ENCODE results near the gene EXD3. TPM values are rescaled to one million over a fixed set of nuclear protein-coding genes. Genes with fewer than 3 reads are reported as not detected.

Gene EXD3
- total and polyA plus RNA-seq, 2 of the 13 experiments (the other 11 are each of a cell fraction or from before 2014, with no cell fraction given) = 2.7 to 4.8 TPM

DNA sequence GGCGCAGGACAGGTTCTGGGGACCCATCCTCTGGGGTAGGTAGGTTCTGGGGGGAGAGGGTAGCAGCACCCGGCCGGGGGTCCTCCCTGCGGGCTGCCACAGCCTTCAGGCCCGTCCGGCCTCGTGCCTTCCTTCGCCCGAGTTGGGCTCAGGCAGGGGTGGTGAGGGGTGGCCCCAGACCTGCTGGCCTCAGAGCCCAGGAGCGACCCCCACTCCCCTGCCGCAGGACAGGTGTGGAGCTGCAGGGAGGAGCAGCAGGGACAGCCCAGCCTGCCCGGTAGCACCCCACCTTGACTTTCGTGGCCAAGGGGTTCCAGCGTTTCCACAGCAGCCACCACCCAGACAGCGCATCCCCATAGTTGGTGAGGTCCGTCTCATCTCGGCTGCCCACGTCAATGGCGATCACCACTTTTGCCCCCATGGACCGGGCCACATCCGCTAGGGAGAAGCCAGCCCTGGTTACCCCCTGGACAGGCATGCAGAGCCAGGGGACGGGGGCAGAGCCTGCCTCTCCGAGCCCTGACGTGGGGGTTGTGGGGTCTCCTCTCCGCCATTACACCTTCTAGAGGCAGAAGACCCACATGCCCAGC is 39.5 kb upstream of the EXD3 start:
- peaks cover under 1% of the 10 kb centered on the region in 2 experiments; a peak in 2 of 5 replicates for H3K36me3 ChIP-seq (replicated peaks in 1 of 2; ENCODE audit: control insufficient read depth in 1 of 2, insufficient read depth in 2 of 2, low read length in 2 of 2)
- peaks cover 14% of the 10 kb centered on the region for H3K79me2 ChIP-seq (ENCODE audit: insufficient read depth, low read length)
- 0 out of 2 replicates have a peak, but pooled peaks have one; percentile 3 for TF ChIP-seq NRL (CRISPR knock-in tag; IDR thresholded peaks at IDR 0.05; ENCODE audit: borderline replicate concordance)
- TF ChIP-seq, protein P1, sequence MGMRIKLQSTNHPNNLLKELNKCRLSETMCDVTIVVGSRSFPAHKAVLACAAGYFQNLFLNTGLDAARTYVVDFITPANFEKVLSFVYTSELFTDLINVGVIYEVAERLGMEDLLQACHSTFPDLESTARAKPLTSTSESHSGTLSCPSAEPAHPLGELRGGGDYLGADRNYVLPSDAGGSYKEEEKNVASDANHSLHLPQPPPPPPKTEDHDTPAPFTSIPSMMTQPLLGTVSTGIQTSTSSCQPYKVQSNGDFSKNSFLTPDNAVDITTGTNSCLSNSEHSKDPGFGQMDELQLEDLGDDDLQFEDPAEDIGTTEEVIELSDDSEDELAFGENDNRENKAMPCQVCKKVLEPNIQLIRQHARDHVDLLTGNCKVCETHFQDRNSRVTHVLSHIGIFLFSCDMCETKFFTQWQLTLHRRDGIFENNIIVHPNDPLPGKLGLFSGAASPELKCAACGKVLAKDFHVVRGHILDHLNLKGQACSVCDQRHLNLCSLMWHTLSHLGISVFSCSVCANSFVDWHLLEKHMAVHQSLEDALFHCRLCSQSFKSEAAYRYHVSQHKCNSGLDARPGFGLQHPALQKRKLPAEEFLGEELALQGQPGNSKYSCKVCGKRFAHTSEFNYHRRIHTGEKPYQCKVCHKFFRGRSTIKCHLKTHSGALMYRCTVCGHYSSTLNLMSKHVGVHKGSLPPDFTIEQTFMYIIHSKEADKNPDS (CRISPR knock-in tag; IDR thresholded peaks at IDR 0.05) = peak; percentile 7; the same call in 1 of the 2 replicates
- TF ChIP-seq CEBPB (IDR thresholded peaks at IDR 0.05; ENCODE audit: borderline replicate concordance, low read depth, low read length) = no peak
- no peak for TF ChIP-seq AHR (CRISPR knock-in tag; IDR thresholded peaks at IDR 0.05)
- TF ChIP-seq GTF3A (CRISPR knock-in tag; conservative IDR thresholded peaks at IDR 0.05) = no peak
- no peak for TF ChIP-seq MAFK (conservative IDR thresholded peaks at IDR 0.05 in 1 of 2, IDR thresholded peaks at IDR 0.05 in 1 of 2; ENCODE audit: low read length in 2 of 2)
- TF ChIP-seq KAT2B (IDR thresholded peaks at IDR 0.05; ENCODE audit: borderline replicate concordance, low read depth, low read length) = no peak
- 0 out of 2 replicates have a peak, but pooled peaks have one; percentile 24 for TF ChIP-seq GLI4 (CRISPR knock-in tag; IDR thresholded peaks at IDR 0.05; ENCODE audit: borderline replicate concordance)
- TF ChIP-seq, protein P2, sequence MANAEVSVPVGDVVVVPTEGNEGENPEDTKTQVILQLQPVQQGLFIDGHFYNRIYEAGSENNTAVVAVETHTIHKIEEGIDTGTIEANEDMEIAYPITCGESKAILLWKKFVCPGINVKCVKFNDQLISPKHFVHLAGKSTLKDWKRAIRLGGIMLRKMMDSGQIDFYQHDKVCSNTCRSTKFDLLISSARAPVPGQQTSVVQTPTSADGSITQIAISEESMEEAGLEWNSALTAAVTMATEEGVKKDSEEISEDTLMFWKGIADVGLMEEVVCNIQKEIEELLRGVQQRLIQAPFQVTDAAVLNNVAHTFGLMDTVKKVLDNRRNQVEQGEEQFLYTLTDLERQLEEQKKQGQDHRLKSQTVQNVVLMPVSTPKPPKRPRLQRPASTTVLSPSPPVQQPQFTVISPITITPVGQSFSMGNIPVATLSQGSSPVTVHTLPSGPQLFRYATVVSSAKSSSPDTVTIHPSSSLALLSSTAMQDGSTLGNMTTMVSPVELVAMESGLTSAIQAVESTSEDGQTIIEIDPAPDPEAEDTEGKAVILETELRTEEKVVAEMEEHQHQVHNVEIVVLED (CRISPR knock-in tag; IDR thresholded peaks at IDR 0.05; ENCODE audit: borderline replicate concordance) = 0 out of 2 replicates have a peak, but pooled peaks have one; percentile 7
- TF ChIP-seq, protein P3, sequence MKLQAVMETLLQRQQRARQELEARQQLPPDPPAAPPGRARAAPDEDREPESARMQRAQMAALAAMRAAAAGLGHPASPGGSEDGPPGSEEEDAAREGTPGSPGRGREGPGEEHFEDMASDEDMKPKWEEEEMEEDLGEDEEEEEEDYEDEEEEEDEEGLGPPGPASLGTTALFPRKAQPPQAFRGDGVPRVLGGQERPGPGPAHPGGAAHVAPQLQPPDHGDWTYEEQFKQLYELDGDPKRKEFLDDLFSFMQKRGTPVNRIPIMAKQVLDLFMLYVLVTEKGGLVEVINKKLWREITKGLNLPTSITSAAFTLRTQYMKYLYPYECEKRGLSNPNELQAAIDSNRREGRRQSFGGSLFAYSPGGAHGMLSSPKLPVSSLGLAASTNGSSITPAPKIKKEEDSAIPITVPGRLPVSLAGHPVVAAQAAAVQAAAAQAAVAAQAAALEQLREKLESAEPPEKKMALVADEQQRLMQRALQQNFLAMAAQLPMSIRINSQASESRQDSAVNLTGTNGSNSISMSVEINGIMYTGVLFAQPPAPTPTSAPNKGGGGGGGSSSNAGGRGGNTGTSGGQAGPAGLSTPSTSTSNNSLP (IDR thresholded peaks at IDR 0.05; ENCODE audit: low read depth, low read length) = no peak
- TF ChIP-seq, protein P4, sequence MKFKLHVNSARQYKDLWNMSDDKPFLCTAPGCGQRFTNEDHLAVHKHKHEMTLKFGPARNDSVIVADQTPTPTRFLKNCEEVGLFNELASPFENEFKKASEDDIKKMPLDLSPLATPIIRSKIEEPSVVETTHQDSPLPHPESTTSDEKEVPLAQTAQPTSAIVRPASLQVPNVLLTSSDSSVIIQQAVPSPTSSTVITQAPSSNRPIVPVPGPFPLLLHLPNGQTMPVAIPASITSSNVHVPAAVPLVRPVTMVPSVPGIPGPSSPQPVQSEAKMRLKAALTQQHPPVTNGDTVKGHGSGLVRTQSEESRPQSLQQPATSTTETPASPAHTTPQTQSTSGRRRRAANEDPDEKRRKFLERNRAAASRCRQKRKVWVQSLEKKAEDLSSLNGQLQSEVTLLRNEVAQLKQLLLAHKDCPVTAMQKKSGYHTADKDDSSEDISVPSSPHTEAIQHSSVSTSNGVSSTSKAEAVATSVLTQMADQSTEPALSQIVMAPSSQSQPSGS (CRISPR knock-in tag; IDR thresholded peaks at IDR 0.05) = no peak
- TF ChIP-seq ZNF607 (CRISPR knock-in tag; IDR thresholded peaks at IDR 0.05; ENCODE audit: borderline replicate concordance) = peak; percentile 13; the same call in 1 of the 2 replicates
- no peak for TF ChIP-seq ZNF674 (CRISPR knock-in tag; IDR thresholded peaks at IDR 0.05; ENCODE audit: low read depth)
- TF ChIP-seq ZSCAN30 (CRISPR knock-in tag; IDR thresholded peaks at IDR 0.05) = no peak
- ATAC-seq (no peak), FAIRE-seq (no peak), DNase-seq (ENCODE audit: low spot score) (no peak)
- peak overlapping the region in 1 of 3 experiments; percentile 51; a peak in 1 of 6 replicates for H3K4me3 ChIP-seq (replicated peaks in 1 of 3; ENCODE audit: insufficient read depth in 1 of 3, low read depth in 2 of 3, low read length in 3 of 3)
- H3K4me1 ChIP-seq (ENCODE audit: insufficient read depth, low read length) = peaks cover 69% of the 10 kb centered on the region
- H3K27ac ChIP-seq (ENCODE audit: extremely low read length, insufficient read depth, low read length) = peak overlapping the region; percentile 58
- BruUV-seq (replicated peaks) = no TSS peak
- ChIA-PET CTCF (ENCODE audit: low intra/inter-chr PET ratio, low total read pairs) (no interaction called here), POLR2A (interaction anchor here (1.3 kb wide), 1 partner anchor 8 kb away, joined by 4 read pairs; no protein-coding TSS in a partner anchor)
- no peak overlapping the region for H2AFZ ChIP-seq (ENCODE audit: low read length)
- no peaks in the 10 kb centered on the region for H3K9me3 ChIP-seq (ENCODE audit: low read length)
- H3K27me3 ChIP-seq (ENCODE audit: control insufficient read depth in 1 of 2, insufficient read depth in 2 of 2, low read length in 2 of 2) = no peaks in the 10 kb centered on the region; a peak in 1 of 5 replicates
- in situ Hi-C loops (cut with HindIII; ENCODE audit: extremely low pct_ligation_motif_present, low pct_unique_long_range_greater_than_20kb) = no loop called here
- H3K4me2 ChIP-seq (ENCODE audit: low read depth, low read length) = peak overlapping the region; percentile 66
- no peak overlapping the region for H3K9ac ChIP-seq (ENCODE audit: insufficient read depth, low read depth, low read length)
- WGBS (ENCODE audit: low lambda C conversion rate) = 96% methylated on average over 21 of the region's 25 CpGs
- intact Hi-C loops (cut with micrococcal nuclease; ENCODE audit: unreplicated experiment) = no loop called here
- H4K20me1 ChIP-seq (ENCODE audit: insufficient read depth, low read length) = peaks cover 5% of the 10 kb centered on the region; the same call in 1 of the 2 replicates
